ENCODE results near the gene DAGLB.

- no peak for TF ChIP-seq L3MBTL2 (conservative IDR thresholded peaks at IDR 0.05)
- no peak for TF ChIP-seq ZNF384 (IDR thresholded peaks at IDR 0.05)
- no peak for TF ChIP-seq SUZ12 (IDR thresholded peaks at IDR 0.05)
- no peak for TF ChIP-seq FOXK2 (IDR thresholded peaks at IDR 0.05)
- TF ChIP-seq TARDBP (IDR thresholded peaks at IDR 0.05), result no peak
- TF ChIP-seq LEF1 (IDR thresholded peaks at IDR 0.05; ENCODE audit: borderline replicate concordance), result no peak
- TF ChIP-seq BHLHE40 (IDR thresholded peaks at IDR 0.05; ENCODE audit: borderline replicate concordance), result no peak
- no peak for TF ChIP-seq FOXA1 (IDR thresholded peaks at IDR 0.05)
- TF ChIP-seq NFRKB (IDR thresholded peaks at IDR 0.05), result no peak
- no peak for TF ChIP-seq HDGF (IDR thresholded peaks at IDR 0.05; ENCODE audit: borderline replicate concordance)
- TF ChIP-seq ELF4 (IDR thresholded peaks at IDR 0.05), result no peak
- no peak for TF ChIP-seq ARNT (IDR thresholded peaks at IDR 0.05)
- TF ChIP-seq SP1 (IDR thresholded peaks at IDR 0.05), result no peak
- no peak for TF ChIP-seq FOXM1 (IDR thresholded peaks at IDR 0.05; ENCODE audit: borderline replicate concordance)
Measured at GRCh38 chr7:6403907-6404306, 43.8 kb downstream of the DAGLB start.

Data from HEK293T (cell line).